Gastrocnemius medialis (tissue), 4 donors: ENCODE measurements around the gene SMAD6. TPM values are rescaled to one million over a fixed set of nuclear protein-coding genes. Genes with fewer than 3 reads are reported as not detected.

Experiments used
- ATAC-seq, 2 donors: fragments of 150-250 bp; one replicate each; pipeline ENCODE4 v1.9.1; 2016
- DNase-seq, 2 donors: peaks; one replicate each; pipeline ENCODE4 v3.0.0-alpha.2; 2019
- H3K27ac ChIP-seq, 4 donors: fragments of 200-600 bp; sonication (generic); 1 replicate in 1 of 4; 2 replicates in 3 of 4; pipeline ENCODE4 v1.5.1; 2016 to 2018; ENCODE audit warnings: mild to moderate bottlenecking in 2 of 4, moderate library complexity in 1 of 4
- H3K27me3 ChIP-seq, 3 donors: fragments of 200-600 bp; sonication (generic) in 2 of 3; 1 replicate in 1 of 3; 2 replicates in 2 of 3; pipeline versions ENCODE4 v1.5.1 to v1.6.0; 2016 to 2019; ENCODE audit warnings: mild to moderate bottlenecking in 1 of 3, moderate library complexity in 1 of 3
- H3K36me3 ChIP-seq, 2 donors: fragments of 200-600 bp; sonication (generic) in 1 of 2; one replicate each; pipeline ENCODE4 v1.5.1; 2017 to 2018
- H3K4me1 ChIP-seq, 2 donors: fragments of 200-600 bp; sonication (generic) in 1 of 2; one replicate each; pipeline ENCODE4 v1.5.1; 2016 to 2017; ENCODE audit warnings: mild to moderate bottlenecking in 2 of 2
- H3K4me3 ChIP-seq, 4 donors: fragments of 200-600 bp; sonication (generic) in 3 of 4; 1 replicate in 1 of 4; 2 replicates in 3 of 4; pipeline ENCODE4 v1.5.1; 2016 to 2019; ENCODE audit warnings: mild to moderate bottlenecking in 2 of 4
- H3K9me3 ChIP-seq, 3 donors: fragments of 200-600 bp; sonication (generic) in 2 of 3; 1 replicate in 1 of 3; 2 replicates in 2 of 3; pipeline ENCODE4 v1.5.1; 2016 to 2019
- POLR2A ChIP-seq, 2 donors: fragments of 450-650 bp; IDR thresholded peaks; one replicate each; pipeline ENCODE4 v1.6.1; 2017; ENCODE audit warnings: antibody characterized with exemption in 2 of 2, mild to moderate bottlenecking in 2 of 2, moderate library complexity in 2 of 2
- in situ Hi-C, 4 donors: fragments of 200-750 bp; cut with MboI; loops; one replicate each; pipeline versions ENCODE4 v1.15.0 to v1.8.0; 2017; ENCODE audit warnings: low sequenced_read_pairs in 4 of 4
- intact Hi-C: fragments of 100-400 bp; cut with DNase I; formaldehyde crosslinking; loops from one replicate; pipeline ENCODE4 v1.15.1; 2023; ENCODE audit warnings: low total_unique reads
- total RNA-seq, 4 donors: library from RNA; depleted of rRNA; stranded (reverse); fragments of >200 nt; gene quantifications; one replicate each; pipeline versions ENCODE4 v1.1.0 to v1.2.3, GENCODE V29; 2016
- TF ChIP-seq, protein P1 (sequence below), 5 experiments: fragments of 450-650 bp in 3 of 5; fragments of 200-600 bp in 2 of 5; sonication (generic) in 2 of 5; IDR thresholded peaks in 4 of 5; conservative IDR thresholded peaks in 1 of 5; 1 replicate in 4 of 5; 2 replicates in 1 of 5; pipeline ENCODE4 v1.5.1; 2016 to 2019; ENCODE audit warnings: antibody characterized with exemption in 5 of 5, mild to moderate bottlenecking in 3 of 5, moderate library complexity in 3 of 5

Gene SMAD6
- total RNA-seq, 4 donors from 2014 or later: 2.2 to 3.7 (median 2.4) TPM

- in situ Hi-C loops (no loop called here), intact Hi-C loops (no loop called here)
Measured at GRCh38 chr15:66691727-66692126, 10.3 kb upstream of the SMAD6 start.

DNA sequence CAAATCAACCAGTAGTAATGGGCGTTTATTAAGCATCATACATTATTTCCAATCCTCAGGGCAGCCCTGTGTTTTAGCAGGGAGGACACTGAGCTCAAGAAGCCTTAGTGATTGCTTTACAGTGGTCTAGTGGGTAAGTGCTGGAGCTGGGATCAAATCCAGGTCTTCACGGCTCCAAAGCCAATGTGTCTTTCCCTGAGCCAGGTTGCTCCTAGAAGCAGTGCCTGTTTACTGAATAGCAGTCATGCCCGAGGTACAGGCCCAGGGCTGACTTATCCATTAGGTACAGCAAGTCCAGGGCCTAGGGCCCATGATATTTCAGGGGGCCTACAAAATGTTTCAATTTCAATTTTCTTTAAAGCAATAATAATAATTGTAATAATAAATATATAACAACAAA, 9.6 kb upstream of the SMAD6 start:
- no peaks in the 10 kb centered on the region for H3K27me3 ChIP-seq
- H3K36me3 ChIP-seq: no peaks in the 10 kb centered on the region
- intact Hi-C loops (no loop called here), in situ Hi-C loops (no loop called here)
- H3K4me3 ChIP-seq: no peak overlapping the region
- no peaks in the 10 kb centered on the region for H3K9me3 ChIP-seq
- no peak for ATAC-seq
- DNase-seq: no peak
- no peak for TF ChIP-seq POLR2A (IDR thresholded peaks at IDR 0.05)
- TF ChIP-seq, protein P1, sequence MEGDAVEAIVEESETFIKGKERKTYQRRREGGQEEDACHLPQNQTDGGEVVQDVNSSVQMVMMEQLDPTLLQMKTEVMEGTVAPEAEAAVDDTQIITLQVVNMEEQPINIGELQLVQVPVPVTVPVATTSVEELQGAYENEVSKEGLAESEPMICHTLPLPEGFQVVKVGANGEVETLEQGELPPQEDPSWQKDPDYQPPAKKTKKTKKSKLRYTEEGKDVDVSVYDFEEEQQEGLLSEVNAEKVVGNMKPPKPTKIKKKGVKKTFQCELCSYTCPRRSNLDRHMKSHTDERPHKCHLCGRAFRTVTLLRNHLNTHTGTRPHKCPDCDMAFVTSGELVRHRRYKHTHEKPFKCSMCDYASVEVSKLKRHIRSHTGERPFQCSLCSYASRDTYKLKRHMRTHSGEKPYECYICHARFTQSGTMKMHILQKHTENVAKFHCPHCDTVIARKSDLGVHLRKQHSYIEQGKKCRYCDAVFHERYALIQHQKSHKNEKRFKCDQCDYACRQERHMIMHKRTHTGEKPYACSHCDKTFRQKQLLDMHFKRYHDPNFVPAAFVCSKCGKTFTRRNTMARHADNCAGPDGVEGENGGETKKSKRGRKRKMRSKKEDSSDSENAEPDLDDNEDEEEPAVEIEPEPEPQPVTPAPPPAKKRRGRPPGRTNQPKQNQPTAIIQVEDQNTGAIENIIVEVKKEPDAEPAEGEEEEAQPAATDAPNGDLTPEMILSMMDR (IDR thresholded peaks at IDR 0.05 in 4 of 5, conservative IDR thresholded peaks at IDR 0.05 in 1 of 5): no peak
- H3K4me1 ChIP-seq: no peaks in the 10 kb centered on the region
- no peak overlapping the region for H3K27ac ChIP-seq

More at GRCh38 chr15:66691727-66692126, 10.3 kb upstream of the SMAD6 start:
- H3K9me3 ChIP-seq: no peaks in the 10 kb centered on the region
- H3K27ac ChIP-seq: no peak overlapping the region
- H3K4me1 ChIP-seq: no peaks in the 10 kb centered on the region
- TF ChIP-seq, protein P1 (IDR thresholded peaks at IDR 0.05 in 4 of 5, conservative IDR thresholded peaks at IDR 0.05 in 1 of 5): no peak
- TF ChIP-seq POLR2A (IDR thresholded peaks at IDR 0.05): no peak
- H3K27me3 ChIP-seq: no peaks in the 10 kb centered on the region
- no peak overlapping the region for H3K4me3 ChIP-seq
- ATAC-seq (no peak), DNase-seq (no peak)
- no peaks in the 10 kb centered on the region for H3K36me3 ChIP-seq

DNA sequence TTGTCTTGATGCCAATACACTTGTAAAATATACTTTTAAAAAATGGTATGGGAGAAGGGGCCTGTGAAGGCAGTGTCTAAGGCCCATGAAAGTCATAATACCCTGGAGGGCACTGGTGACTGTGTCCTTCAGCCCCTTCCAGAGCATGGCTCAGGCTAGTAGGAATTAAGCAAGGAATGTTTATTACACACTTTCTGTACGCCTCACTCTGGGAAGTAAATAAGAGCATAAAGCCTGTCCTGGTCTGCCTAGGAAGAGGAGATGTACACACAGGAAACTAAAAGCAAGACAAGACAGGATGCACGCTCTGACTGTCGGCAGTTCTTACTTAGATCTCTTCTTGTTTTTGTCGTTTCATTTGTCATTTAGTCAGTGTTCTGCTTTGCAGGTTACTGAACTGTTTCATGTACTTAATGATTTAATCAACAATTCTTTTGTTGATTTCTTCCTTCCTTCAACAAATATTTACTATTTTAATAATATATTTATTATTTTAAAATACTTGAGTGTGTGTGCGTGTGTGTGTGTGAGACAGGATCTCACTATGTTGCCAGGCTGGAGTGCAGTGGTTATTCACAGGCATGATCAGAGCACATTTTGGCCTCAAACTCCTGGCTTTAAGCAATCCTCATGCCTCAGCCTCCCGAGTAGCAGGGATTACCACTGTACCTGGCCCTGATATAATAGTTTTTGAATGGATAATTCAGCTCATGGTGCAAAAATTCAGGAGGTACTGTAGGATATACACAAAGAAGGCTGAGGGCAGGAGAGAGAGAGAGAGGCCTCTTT, 9.0 kb upstream of the SMAD6 start:
- no peaks in the 10 kb centered on the region for H3K4me1 ChIP-seq
- intact Hi-C loops: no loop called here
- in situ Hi-C loops: no loop called here
- no peak overlapping the region for H3K4me3 ChIP-seq
- DNase-seq (no peak), ATAC-seq (no peak)
- no peak overlapping the region for H3K27ac ChIP-seq
- H3K27me3 ChIP-seq: no peaks in the 10 kb centered on the region
- no peaks in the 10 kb centered on the region for H3K9me3 ChIP-seq
- no peaks in the 10 kb centered on the region for H3K36me3 ChIP-seq
- no peak for TF ChIP-seq POLR2A (IDR thresholded peaks at IDR 0.05)
- TF ChIP-seq, protein P1 (IDR thresholded peaks at IDR 0.05 in 4 of 5, conservative IDR thresholded peaks at IDR 0.05 in 1 of 5): no peak

DNA sequence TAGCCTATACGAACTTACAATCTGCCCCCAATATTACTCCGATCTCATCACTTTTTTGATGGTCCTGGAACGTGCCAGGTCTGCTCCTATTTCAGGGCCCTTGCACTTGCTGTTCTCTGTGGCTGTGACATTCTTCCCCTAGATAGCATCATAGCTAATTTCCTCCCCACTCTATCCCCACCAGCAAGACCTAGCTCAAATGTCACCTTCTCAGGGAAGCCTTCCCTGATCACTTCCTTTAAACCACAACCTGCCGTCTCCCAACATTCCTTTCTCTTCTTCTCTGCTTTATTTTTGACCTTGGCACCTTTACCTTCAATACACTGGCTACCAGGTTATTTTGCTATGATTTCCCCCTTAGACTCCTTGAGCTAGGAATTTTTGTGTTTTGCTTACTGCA, 5.3 kb upstream of the SMAD6 start:
- intact Hi-C loops: no loop called here

More for the DNA sequence above, 5.3 kb upstream of the SMAD6 start:
- H3K4me1 ChIP-seq: peaks cover 0 to 5% of the 10 kb centered on the region in 2 donors
- in situ Hi-C loops: no loop called here
- TF ChIP-seq, protein P1 (IDR thresholded peaks at IDR 0.05 in 4 of 5, conservative IDR thresholded peaks at IDR 0.05 in 1 of 5): no peak
- no peak for TF ChIP-seq POLR2A (IDR thresholded peaks at IDR 0.05)
- no peak for DNase-seq
- H3K27ac ChIP-seq: no peak overlapping the region
- H3K9me3 ChIP-seq: no peaks in the 10 kb centered on the region
- H3K36me3 ChIP-seq: no peaks in the 10 kb centered on the region
- no peaks in the 10 kb centered on the region for H3K27me3 ChIP-seq
- no peak overlapping the region for H3K4me3 ChIP-seq
- no peak for ATAC-seq
